HG03103 (cell line): Measurements from ENCODE around the gene ZC3H6.
"Not testable (repeated sequence)": the region's sequence is repeated elsewhere in the genome, so short reads cannot be mapped to it uniquely, and the experiment has no call there.

Experiments used
- ATAC-seq: cut with Tn5 transposase; IDR thresholded peaks from one replicate; pipeline ENCODE4 v1.9.1; 2021; ENCODE audit warnings: low read depth; ENCODE audit not compliant: unreplicated experiment

ZC3H6 gene

DNA sequence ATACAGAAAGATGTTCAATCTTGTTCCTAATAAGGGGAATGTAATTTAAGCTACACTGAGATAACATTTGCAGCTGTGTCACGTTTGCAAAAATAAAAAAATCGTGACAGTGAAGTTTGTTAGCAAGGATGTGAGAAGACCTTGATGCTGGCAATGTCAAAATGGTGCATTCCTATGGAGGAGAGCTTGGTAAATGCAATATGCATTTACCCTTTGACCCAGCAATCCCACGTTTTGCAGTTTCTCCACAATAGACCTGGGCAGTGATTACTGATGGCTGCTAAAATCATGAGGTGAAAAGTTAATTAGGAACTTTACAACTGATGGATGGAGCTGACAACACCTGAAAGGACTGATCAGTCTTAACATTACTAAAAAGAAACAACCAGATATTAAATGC is 43.1 kb downstream of the ZC3H6 start:
- ATAC-seq: no peak

- ATAC-seq: no peak
Measured at GRCh38 chr2:112321375-112322320, 46.3 kb downstream of the ZC3H6 start.

DNA sequence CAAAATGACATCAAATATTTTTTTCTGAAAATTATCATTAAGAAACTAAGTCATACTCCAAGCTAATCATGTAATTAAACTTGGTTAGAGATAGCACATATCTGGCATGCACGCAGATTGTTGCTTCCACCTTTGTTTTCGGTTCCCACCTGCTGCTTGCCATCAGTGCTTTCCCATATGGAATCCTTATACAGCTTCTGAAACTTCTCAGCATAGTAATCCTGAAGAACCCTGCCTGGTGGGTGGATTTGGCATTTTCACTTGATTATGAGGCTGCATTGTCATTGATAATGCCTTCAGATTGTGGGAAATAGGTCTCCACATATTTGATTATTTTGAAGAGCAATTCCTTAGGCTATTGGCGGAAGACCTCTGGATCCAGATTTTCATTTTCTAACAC is 47.5 kb downstream of the ZC3H6 start:
- ATAC-seq: no peak

DNA sequence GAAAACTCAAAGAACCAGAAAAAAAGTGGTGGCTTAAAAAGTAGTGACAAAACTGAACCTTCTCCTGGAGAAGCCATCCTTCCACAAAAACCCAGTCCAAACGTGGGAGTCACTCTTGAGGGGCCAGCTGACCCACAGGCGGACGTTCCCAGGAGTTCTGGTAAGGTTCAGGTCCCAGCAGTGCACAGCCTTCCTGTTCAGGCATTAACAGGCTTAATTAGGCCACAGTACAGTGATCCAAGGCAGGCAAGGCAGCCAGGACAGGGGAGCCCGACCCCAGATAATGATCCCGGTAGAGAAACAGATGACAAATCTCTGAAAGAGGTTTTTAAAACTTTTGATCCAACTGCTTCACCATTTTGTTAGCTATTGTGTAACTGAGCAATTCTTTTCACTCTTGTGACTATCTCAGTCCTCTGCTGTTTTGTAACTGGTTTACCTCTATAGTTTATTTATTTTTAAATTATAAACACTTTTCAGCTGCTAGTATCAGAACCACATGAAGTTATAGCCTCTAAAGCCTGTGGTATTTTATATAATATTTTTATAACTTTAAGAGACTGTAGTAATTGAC is 56.8 kb downstream of the ZC3H6 start:
- ATAC-seq: no peak

- ATAC-seq: no peak
Measured at GRCh38 chr2:112335600-112335999, 60.2 kb downstream of the ZC3H6 start.

- no peak for ATAC-seq
Measured at GRCh38 chr2:112339986-112340385, 64.6 kb downstream of the ZC3H6 start.

DNA sequence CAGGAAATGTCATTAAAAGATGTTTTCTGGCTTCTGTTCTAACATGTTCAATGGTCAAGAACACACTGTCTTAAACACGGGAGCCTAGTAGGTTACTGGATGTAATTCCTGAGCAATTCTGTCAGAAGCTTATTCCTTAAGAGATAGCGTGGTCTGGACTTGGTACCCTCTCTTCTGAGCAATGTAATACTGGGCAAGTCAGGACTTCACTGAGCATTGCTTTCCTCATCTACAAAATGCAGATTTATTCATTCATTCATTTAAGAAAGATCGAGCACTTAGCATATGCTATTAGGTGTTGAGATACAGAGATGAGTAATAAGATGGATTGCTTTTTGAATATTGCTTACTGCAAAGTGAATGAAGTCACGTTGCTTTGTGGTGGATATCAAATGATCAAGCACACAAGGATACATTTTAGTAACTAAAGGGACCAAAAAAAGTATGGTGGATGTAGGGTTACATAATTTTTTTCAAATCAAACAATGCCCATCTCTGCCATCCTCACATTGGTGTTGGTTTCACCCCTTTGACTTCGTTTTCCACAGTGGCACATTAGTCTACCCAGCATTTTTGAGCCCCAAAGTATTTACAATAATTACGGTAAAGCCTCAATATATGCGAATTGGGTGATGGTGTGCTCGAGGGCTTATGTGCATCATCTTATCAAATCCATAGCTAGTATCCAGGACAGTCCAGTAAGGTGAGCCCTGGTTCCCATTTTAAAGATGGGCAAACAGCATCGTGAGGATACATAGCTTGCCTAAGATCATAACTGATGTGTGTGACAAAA is 65.3 kb downstream of the ZC3H6 start:
- ATAC-seq: no peak

- no peak for ATAC-seq
Measured at GRCh38 chr2:112342067-112342550, 66.7 kb downstream of the ZC3H6 start.

DNA sequence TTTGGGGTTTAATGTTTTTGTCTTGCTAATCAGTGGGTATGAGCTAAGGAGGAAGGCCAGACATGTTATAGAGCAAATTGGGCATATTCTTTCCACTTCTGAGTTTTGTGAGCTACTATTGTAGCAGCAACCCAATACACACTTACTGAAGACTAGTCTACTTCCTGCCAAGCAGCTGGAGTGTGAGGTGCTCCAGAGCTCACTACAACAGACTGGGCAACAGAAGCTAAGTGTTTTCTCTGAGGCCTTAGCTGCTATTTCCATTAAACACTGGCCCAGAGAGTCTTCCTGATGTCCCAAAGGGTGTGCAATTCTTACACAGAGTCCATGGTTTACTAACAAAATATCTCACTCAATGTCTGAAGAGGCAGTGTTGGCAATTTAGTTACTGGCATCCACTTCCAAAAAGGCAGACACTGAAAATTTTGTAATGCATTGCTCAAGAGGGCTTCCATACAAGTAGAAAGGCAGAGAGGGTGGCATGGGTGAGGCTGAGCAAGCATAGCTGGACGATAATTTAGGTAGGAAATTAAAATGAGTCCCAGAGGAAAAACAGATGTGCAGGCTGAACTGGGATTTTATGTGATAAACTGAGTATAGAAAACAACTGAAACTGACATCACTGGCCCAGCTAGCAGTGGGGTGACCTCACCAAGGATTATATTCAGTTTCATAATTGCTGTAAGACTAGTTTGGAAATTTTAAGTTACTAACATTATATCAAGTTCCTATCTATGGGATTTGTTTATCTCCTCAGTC is 68.6 kb downstream of the ZC3H6 start:
- no peak for ATAC-seq

DNA sequence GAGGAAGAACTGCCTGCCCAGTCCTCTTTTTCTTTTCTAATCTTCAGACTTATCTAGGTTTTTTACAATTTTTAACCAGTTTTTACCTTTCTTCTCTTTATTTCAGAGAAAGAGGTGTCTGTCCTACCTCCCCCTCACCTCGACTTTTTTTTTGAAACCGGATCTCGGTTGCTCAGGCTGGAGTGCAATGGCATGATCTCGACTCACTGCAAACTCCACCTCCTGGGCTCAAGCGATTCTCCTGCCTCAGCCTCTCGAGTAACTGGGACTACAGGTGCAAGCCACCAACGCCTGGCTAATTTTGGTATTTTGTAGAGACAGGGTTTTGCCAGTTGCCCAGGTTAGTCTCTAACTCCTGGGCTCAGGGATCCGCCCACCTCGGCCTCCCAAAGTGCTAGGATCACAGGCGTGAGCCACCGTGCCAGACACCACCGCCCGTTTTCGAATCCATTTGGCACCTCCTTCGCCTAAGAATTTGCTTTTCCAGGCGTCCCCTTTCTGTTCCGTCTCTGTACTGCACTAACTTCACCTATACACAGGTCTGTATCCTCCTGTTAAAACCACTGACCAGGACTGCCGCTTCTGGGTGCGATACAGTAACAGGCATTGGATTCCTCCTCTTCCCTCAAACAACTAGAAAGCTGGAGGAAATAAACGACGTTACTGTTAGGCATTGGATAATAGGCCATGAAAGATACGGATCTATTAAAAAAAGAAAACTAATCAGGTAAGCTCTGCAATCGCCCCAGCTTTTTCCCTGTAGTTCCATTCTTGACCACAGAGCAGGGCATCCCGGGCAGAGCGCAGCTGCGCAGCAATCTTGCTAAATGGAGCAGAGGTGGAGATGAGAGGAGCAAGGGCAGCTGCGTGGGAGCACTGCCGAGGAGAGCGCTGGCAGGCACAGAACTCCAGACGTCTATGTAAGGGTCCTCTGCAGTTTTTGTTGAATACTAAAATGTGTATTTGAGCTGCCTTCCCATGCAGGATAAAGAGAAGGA is 69.9 kb downstream of the ZC3H6 start:
- ATAC-seq: no peak

- ATAC-seq: not testable (repeated sequence)
Measured at GRCh38 chr2:112352292-112352691, 76.9 kb downstream of the ZC3H6 start.

- ATAC-seq: not testable (repeated sequence)
Measured at GRCh38 chr2:112352809-112353603, 77.6 kb downstream of the ZC3H6 start.

DNA sequence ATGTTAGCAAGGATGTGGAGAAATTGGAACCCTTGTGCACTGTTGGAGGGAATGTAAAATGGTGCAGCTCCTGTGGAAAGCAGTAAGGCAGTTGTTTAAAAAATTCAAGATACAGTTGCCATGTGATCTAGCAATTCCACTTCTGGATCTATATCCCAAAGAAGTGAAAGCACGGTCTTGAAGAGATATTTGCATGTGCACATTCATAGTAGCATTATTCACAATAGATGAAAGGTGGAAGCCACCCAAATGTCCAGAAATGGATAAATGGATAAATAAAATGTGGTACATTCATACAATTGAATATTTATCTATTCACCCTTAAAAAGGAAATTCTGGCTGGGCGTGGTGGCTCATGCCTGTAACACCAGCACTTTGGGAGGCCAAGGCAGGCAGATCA is 78.9 kb downstream of the ZC3H6 start:
- ATAC-seq: not testable (repeated sequence)

GRCh38 chr2:112360055-112360454 is 84.7 kb downstream of the ZC3H6 start:
- not testable (repeated sequence) for ATAC-seq
